PFSK-1 (cell line): ENCODE data around the gene EEFSEC.

ENCODE experiments used
- POLR2AphosphoS5 ChIP-seq: IDR thresholded peaks from 2 replicates; pipeline ENCODE4 v1.6.1; 2012; ENCODE audit warnings: low read depth, mild to moderate bottlenecking, control low read depth, low read length, moderate library complexity
- REST ChIP-seq, 2 experiments: IDR thresholded peaks; 2 replicates each; pipeline versions ENCODE4 v1.6.1 to v1.8.0; 2011 to 2012; ENCODE audit warnings: low read depth in 2 of 2, low read length in 2 of 2, control low read depth in 1 of 2, inconsistent platforms in 1 of 2, mild to moderate bottlenecking in 1 of 2, moderate library complexity in 1 of 2; ENCODE audit not compliant: insufficient read depth in 1 of 2

GRCh38 chr3:128269006-128269775, 115.9 kb downstream of the EEFSEC start:
- no peak for TF ChIP-seq POLR2AphosphoS5
- TF ChIP-seq REST (IDR thresholded peaks at IDR 0.05; ENCODE audit: insufficient read depth in 1 of 2, low read depth in 2 of 2, low read length in 2 of 2), result no peak
